GF-D8 (cell line): ENCODE measurements around the gene SPP1.
"Not testable (repeated sequence)": the region's sequence is repeated elsewhere in the genome, so short reads cannot be mapped to it uniquely, and the experiment has no call there.

Source experiments
- DNase-seq: peaks from one replicate; lab custom pipeline; 2025; lab: John Stamatoyannopoulos, UW

SPP1 gene

DNA sequence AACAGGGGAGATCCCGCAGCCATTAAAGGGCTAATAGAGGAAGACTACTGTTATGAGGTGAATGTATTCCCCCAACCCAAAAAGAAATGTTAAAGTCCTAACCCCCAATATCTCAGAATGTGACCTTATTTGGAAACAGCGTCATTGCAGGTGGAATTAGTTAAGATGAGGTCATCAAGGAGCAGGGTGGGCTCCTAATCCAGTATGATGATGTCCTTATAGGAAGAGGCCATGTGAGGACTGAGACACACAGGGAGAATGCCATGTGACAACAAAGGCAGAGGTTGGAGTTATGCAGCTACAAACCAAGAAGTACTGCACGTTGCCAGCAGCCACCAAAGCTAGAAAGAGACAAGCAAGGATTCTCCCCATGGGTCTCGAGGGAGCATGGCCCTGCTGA lies 14.3 kb downstream of the SPP1 start:
- no peak for DNase-seq

GRCh38 chr4:87995435-87995834 lies 19.9 kb downstream of the SPP1 start:
- DNase-seq: no peak

- not testable (repeated sequence) for DNase-seq
These were observed 23.7 kb downstream of the SPP1 start for GRCh38 chr4:87999191-87999691.

DNA sequence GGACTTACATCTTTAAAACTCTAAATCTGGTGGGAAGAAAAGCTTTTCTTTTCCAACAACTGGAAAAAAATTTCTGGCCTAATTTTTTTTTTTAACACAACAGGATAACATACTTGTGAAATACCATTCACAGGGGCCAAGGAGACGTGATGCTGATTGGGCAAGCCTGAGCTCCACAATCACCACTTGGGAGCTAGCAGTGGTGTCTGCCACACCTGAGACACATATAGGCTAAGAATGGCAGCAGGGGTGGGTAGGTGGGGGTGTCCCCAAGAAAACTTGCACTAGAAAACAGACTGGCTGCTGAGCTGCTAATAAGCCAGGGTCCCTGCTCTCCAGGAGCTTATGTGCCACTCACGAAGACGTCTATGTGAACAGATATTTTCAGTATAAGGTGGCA lies 26.4 kb downstream of the SPP1 start:
- DNase-seq: no peak

DNA sequence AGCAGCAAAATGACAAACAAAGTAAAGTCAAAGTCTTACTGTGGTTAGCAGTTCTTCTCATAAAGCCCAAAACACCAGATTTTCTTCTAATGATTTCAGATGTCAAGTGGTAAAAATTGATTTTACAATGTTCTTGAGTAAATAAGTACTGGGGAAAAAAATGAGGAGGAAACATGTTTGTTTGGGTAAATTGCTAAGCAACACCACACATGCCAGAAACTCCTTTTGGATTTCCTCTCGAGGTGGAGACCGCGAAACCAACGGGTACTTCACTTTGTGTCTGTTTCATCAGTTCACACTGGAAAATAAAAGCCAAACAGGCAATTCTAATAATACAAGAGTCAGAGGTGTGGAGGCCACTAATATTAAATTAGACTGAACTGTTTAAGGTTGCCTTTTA lies 27.3 kb downstream of the SPP1 start:
- no peak for DNase-seq

DNA sequence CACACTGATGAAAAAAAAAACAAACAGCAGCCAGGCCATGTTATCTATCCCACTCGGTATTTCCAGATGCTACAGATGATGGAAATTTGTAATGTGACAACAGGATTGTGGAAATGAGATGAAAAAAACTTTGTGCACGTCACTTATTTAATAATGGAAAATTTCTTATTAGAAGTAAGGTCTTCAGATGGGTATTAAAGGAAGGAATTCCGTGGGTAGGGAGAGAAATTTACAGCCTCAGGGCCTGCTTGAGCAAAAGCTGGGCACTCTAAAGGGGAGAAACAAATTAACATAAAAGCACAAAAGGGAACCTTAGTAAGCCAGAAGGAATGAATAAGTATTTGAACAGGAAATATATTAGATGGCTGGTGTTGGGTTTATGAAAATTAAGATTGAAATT lies 27.7 kb downstream of the SPP1 start:
- DNase-seq: no peak

- no peak for DNase-seq
These were observed 29.6 kb downstream of the SPP1 start for GRCh38 chr4:88005076-88005475.

- DNase-seq: no peak
These were observed 30.4 kb downstream of the SPP1 start for GRCh38 chr4:88005946-88006345.

GRCh38 chr4:88006956-88007303 lies 31.4 kb downstream of the SPP1 start:
- DNase-seq: no peak

- peak; percentile 9 for DNase-seq
These were observed 32.0 kb downstream of the SPP1 start, which contains the start of gene PKD2 for GRCh38 chr4:88007304-88008121. Gene PKD2 (plus strand): TSS chr4:88007635. CDS start chr4:88007734, 99 bp downstream.

DNA sequence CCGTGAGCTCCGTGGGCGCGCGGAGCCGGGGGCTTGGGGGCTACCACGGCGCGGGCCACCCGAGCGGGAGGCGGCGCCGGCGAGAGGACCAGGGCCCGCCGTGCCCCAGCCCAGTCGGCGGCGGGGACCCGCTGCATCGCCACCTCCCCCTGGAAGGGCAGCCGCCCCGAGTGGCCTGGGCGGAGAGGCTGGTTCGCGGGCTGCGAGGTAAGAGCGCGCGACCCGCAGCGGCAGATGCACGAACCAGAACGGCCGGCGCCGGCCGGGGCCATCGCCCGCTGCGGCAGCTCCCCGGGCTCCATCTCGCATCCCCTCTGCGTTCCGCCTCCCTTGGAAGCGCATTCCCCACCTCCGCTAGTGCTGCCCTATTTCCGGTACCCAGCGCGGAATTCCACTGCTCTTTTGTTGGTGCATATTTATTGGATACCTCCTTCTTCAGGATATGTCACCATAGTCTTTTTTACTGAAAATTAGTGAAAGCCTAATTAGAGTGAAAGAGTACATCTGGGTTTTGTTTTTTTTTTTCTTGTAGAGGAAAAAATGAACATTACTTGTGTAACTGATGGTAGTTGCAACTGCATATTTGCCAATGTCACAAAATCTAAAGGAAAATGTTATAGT lies 32.7 kb downstream of the SPP1 start:
- DNase-seq: no peak

- DNase-seq: no peak
These were observed 33.2 kb downstream of the SPP1 start for GRCh38 chr4:88008743-88009171.

DNA sequence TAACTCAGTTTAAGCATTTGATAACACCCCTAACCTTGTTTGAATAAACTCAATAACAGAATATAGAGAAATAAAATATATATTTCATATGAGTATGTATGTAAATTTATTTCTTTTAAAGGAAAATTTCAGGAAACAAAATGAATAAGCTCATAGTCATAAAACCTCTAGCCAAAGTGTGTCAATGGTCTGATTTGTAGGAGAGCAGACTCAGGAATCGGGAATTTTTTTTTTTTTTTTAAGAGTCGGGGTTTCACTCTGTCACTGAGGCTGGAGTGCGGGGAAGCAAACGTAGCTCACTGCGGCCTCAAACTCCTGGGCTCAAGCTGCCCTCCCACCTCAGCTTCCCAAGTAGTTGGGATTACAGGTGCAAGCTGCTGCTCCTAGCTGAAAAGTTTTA lies 34.4 kb downstream of the SPP1 start:
- DNase-seq: no peak

GRCh38 chr4:88010966-88011365 lies 35.5 kb downstream of the SPP1 start:
- no peak for DNase-seq

DNA sequence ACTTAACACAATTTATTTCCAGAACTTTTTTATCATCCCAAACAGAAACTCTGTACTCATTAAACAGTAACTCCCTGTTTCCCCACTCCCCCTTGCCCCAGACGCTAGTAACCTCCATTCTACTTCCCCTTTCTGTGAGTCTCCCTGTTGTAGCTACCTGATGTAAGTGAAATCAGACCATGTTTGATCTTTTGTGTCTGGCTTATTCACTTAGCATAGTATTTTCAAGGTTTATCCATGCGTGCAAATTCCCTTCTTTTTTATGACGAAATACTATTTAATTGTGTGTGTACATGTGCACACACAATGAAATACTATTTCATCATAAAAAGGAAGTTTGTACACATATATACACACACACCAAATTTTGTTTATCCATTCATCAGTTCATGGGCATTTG lies 37.1 kb downstream of the SPP1 start:
- DNase-seq: peak; percentile 74

DNA sequence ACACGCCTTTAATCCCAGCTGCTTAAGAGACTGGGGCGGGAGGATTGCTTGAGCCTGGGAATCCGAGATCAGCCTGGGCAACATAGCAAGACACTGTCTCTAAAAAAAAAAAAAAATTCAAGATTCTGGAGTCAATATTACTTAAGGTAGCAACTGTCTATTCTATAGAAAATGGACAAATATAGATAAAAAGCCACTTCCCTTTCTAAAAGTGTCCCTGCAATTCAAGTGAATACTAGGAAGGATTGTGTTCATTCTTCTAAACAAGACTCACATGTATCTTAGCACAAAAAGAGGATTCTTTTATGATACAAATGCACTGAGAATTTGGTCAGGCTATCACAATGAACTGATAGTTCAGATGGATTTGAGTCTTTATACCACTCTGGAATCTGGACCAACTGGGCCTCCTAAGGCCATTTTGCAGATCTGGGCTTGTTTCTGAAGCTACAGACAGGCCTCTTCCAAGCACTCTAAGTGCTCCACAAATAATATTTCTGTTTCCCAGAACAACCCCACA lies 38.9 kb downstream of the SPP1 start:
- DNase-seq: peak; percentile 21

GRCh38 chr4:88015659-88016295 lies 40.3 kb downstream of the SPP1 start:
- DNase-seq: no peak

DNA sequence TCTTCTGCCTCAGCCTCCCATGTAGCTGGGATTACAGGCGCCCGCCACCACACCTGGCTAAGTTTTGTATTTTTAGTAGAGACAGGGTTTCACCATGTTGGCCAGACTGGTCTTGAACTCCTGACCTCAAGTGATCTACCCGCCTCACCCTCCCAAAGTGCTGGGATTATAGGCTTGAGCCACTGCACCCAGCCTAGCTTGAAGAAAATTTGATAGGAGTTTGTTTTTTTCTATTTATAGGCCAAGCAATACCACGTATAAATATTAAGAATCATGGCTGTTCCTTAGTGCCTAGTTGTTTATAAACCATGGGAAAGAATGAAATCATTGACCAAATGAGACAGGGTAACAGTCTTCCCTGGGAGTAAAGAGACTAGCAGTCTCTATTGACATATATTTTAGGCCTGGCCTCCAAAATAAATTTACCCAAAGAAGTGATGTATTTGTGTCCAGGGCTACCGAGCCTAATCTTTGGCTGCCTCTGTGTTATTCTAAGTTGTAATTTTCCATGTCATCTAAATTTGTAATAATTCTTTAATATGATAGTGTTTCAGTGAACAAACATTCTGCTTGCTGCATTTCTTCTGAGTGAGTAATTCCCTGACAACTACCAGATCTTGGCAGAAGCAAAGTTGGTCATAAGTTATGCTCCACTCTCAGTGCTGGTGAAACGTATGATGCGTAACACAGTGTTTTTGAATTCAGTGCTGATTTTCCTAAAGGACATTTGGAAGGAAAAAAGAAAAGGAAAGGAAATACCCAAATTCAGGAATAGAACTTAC lies 42.2 kb downstream of the SPP1 start:
- DNase-seq: no peak

GRCh38 chr4:88018466-88018865 lies 43.0 kb downstream of the SPP1 start:
- peak; percentile 36 for DNase-seq

GRCh38 chr4:88021824-88022223 lies 46.3 kb downstream of the SPP1 start:
- DNase-seq: no peak

DNA sequence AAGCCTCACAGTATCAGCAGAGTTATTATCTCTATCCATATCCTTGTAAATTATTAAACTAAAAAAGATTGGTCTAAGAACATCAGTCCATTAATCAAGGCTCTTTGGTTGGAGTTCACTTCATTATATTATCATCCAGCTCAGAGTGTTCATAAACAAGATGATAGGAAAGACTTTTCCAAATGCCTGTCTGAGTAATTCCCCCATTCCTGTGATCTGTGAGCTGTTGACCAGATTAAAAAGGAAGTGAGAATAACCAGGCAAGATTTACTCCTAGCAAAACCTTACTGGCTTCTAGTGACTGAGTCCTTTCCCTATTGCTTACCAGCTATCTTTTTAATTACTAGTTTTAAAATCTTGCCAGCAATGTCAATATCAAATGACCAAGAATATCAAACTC lies 46.8 kb downstream of the SPP1 start:
- DNase-seq: no peak
